MM.1S (cell line): ENCODE measurements around the gene HEMK1.

Experiments used
- EZH2 ChIP-seq: fragments of 300-600 bp; sonication (generic); optimal IDR thresholded peaks from 2 replicates; pipeline ENCODE3; 2017; ENCODE audit warnings: low read depth, mild to moderate bottlenecking, antibody characterized with exemption, low read length, mixed read lengths
- TF ChIP-seq, protein P1 (sequence below): fragments of 300-600 bp; sonication (generic); IDR thresholded peaks from 2 replicates; pipeline ENCODE4 v1.5.1; 2016; ENCODE audit warnings: antibody characterized with exemption, low read length, mixed read lengths

DNA sequence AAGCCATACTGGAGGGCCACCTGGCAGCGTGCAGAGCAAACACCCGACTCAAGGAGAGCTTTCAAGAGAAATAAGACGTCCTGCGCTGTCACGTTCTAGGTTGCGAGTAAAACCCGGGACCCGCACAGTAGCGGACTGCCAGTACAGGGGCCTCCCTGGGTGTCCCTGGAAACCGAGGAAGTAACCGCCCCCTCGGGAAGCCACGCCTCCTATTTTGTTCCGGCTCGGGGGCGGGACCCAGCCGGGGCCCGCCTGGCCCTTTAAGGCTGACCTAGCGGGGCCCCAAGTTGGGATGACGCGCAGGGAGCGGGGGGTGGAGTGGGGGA lies 47.4 kb downstream of the HEMK1 start:
- TF ChIP-seq, protein P1, sequence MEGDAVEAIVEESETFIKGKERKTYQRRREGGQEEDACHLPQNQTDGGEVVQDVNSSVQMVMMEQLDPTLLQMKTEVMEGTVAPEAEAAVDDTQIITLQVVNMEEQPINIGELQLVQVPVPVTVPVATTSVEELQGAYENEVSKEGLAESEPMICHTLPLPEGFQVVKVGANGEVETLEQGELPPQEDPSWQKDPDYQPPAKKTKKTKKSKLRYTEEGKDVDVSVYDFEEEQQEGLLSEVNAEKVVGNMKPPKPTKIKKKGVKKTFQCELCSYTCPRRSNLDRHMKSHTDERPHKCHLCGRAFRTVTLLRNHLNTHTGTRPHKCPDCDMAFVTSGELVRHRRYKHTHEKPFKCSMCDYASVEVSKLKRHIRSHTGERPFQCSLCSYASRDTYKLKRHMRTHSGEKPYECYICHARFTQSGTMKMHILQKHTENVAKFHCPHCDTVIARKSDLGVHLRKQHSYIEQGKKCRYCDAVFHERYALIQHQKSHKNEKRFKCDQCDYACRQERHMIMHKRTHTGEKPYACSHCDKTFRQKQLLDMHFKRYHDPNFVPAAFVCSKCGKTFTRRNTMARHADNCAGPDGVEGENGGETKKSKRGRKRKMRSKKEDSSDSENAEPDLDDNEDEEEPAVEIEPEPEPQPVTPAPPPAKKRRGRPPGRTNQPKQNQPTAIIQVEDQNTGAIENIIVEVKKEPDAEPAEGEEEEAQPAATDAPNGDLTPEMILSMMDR: no peak
- no peak for TF ChIP-seq EZH2
